Measurements from ENCODE around the gene DIP2C. TPM values are rescaled to one million over a fixed set of nuclear protein-coding genes. Genes with fewer than 3 reads are reported as not detected.
"Not testable (repeated sequence)": the region's sequence is repeated elsewhere in the genome, so short reads cannot be mapped to it uniquely, and the experiment has no call there.

Gene DIP2C
- total RNA-seq, 1 donor from 2014 or later: 10.1 TPM

- no peaks in the 10 kb centered on the region for H3K9me3 Mint-ChIP-seq
- no peak overlapping the region for H3K4me2 ChIP-seq
- H3K27me3 ChIP-seq: no peaks in the 10 kb centered on the region
- TF ChIP-seq EZH2phosphoT487 (IDR thresholded peaks at IDR 0.05): no peak
- TF ChIP-seq CTCF (IDR thresholded peaks at IDR 0.05): no peak
- TF ChIP-seq EZH2 (IDR thresholded peaks at IDR 0.05): no peak
- no peak overlapping the region for H2AFZ ChIP-seq (replicated peaks)
- no peak overlapping the region for H3K27ac Mint-ChIP-seq
- DNase-seq (ENCODE audit: low spot score): no peak
- H3K79me2 ChIP-seq (ENCODE audit: low read depth): peaks cover 71% of the 10 kb centered on the region
- H3K27ac ChIP-seq: no peak overlapping the region
- peaks cover 86% of the 10 kb centered on the region for H4K20me1 ChIP-seq (ENCODE audit: low read depth)
- no peak overlapping the region for H3K4me3 Mint-ChIP-seq
- H3K27me3 Mint-ChIP-seq (ENCODE audit: insufficient read depth, low read depth): peaks cover 2% of the 10 kb centered on the region
- no peaks in the 10 kb centered on the region for H3K9me3 ChIP-seq (ENCODE audit: low read depth)
- H3K4me3 ChIP-seq: no peak overlapping the region
- no peak overlapping the region for H3K9ac ChIP-seq
- H3K4me1 Mint-ChIP-seq: peaks cover 27% of the 10 kb centered on the region
- peaks cover 3% of the 10 kb centered on the region for H3K36me3 Mint-ChIP-seq
- no peaks in the 10 kb centered on the region for H3F3A ChIP-seq (ENCODE audit: low read depth)
- no peaks in the 10 kb centered on the region for H3K36me3 ChIP-seq
- peaks cover 5% of the 10 kb centered on the region for H3K4me1 ChIP-seq
Measured at GRCh38 chr10:655184-655583, 34.3 kb downstream of the DIP2C start.

GRCh38 chr10:654647-654996, 34.8 kb downstream of the DIP2C start:
- TF ChIP-seq EZH2phosphoT487 (IDR thresholded peaks at IDR 0.05) (no peak), CTCF (IDR thresholded peaks at IDR 0.05) (no peak), EZH2 (IDR thresholded peaks at IDR 0.05) (no peak)
- Histone ChIP-seq H3K79me2 (ENCODE audit: low read depth) (peaks cover 71% of the 10 kb centered on the region), H3K36me3 (no peaks in the 10 kb centered on the region), H4K20me1 (ENCODE audit: low read depth) (peaks cover 85% of the 10 kb centered on the region), H3K9ac (no peak overlapping the region), H3F3A (ENCODE audit: low read depth) (no peaks in the 10 kb centered on the region), H3K27ac (no peak overlapping the region), H3K4me1 (peaks cover 5% of the 10 kb centered on the region), H3K4me3 (no peak overlapping the region), H3K27me3 (no peaks in the 10 kb centered on the region), H3K4me2 (no peak overlapping the region), H2AFZ (replicated peaks) (no peak overlapping the region), H3K9me3 (ENCODE audit: low read depth) (no peaks in the 10 kb centered on the region)
- peaks cover 2% of the 10 kb centered on the region for H3K27me3 Mint-ChIP-seq (ENCODE audit: insufficient read depth, low read depth)
- H3K4me1 Mint-ChIP-seq: peaks cover 25% of the 10 kb centered on the region
- no peak overlapping the region for H3K4me3 Mint-ChIP-seq
- no peak for DNase-seq (ENCODE audit: low spot score)
- peaks cover 5% of the 10 kb centered on the region for H3K36me3 Mint-ChIP-seq
- no peaks in the 10 kb centered on the region for H3K9me3 Mint-ChIP-seq
- no peak overlapping the region for H3K27ac Mint-ChIP-seq

- Histone ChIP-seq H3K36me3 (no peaks in the 10 kb centered on the region), H2AFZ (replicated peaks) (no peak overlapping the region), H3K4me1 (peaks cover 5% of the 10 kb centered on the region), H3K9me3 (ENCODE audit: low read depth) (no peaks in the 10 kb centered on the region), H3K79me2 (ENCODE audit: low read depth) (peaks cover 71% of the 10 kb centered on the region), H3K4me2 (no peak overlapping the region), H3F3A (ENCODE audit: low read depth) (no peaks in the 10 kb centered on the region), H3K27ac (no peak overlapping the region), H4K20me1 (ENCODE audit: low read depth) (peaks cover 82% of the 10 kb centered on the region), H3K9ac (no peak overlapping the region), H3K27me3 (no peaks in the 10 kb centered on the region), H3K4me3 (no peak overlapping the region)
- TF ChIP-seq EZH2phosphoT487 (IDR thresholded peaks at IDR 0.05) (no peak), EZH2 (IDR thresholded peaks at IDR 0.05) (no peak), CTCF (IDR thresholded peaks at IDR 0.05) (no peak)
- Mint-ChIP-seq H3K27me3 (ENCODE audit: insufficient read depth, low read depth) (peaks cover 2% of the 10 kb centered on the region), H3K9me3 (no peaks in the 10 kb centered on the region), H3K36me3 (peaks cover 5% of the 10 kb centered on the region), H3K27ac (peak overlapping the region; percentile 46), H3K4me1 (peaks cover 20% of the 10 kb centered on the region), H3K4me3 (no peak overlapping the region)
- DNase-seq (ENCODE audit: low spot score): no peak
Measured at GRCh38 chr10:653991-654646, 35.3 kb downstream of the DIP2C start.

GRCh38 chr10:652832-653459, 36.5 kb downstream of the DIP2C start:
- H3K27me3 Mint-ChIP-seq (ENCODE audit: insufficient read depth, low read depth); H2AFZ ChIP-seq (replicated peaks); H3K4me1 ChIP-seq; H3K27ac Mint-ChIP-seq; H3K4me3 Mint-ChIP-seq; H3K4me2 ChIP-seq; H3F3A ChIP-seq (ENCODE audit: low read depth); H3K27me3 ChIP-seq; DNase-seq (ENCODE audit: low spot score); H3K4me3 ChIP-seq; H3K36me3 ChIP-seq; H3K9me3 ChIP-seq (ENCODE audit: low read depth); H3K9ac ChIP-seq; H3K9me3 Mint-ChIP-seq; H3K36me3 Mint-ChIP-seq; H3K27ac ChIP-seq: not testable (repeated sequence)
- H3K4me1 Mint-ChIP-seq: peaks cover 16% of the 10 kb centered on the region
- H4K20me1 ChIP-seq (ENCODE audit: low read depth): peaks cover 72% of the 10 kb centered on the region
- peaks cover 74% of the 10 kb centered on the region for H3K79me2 ChIP-seq (ENCODE audit: low read depth)

All from neural progenitor cell (in vitro differentiated cells).